Glutamatergic neuron (in vitro differentiated cells): ENCODE results near the gene OSBP2. TPM values are rescaled to one million over a fixed set of nuclear protein-coding genes. Genes with fewer than 3 reads are reported as not detected.
"Not testable (repeated sequence)": the region's sequence is repeated elsewhere in the genome, so short reads cannot be mapped to it uniquely, and the experiment has no call there.

Experiments
- DNase-seq: peaks from one replicate; pipeline ENCODE4 v3.0.0; 2022
- H3K27ac Mint-ChIP-seq: one replicate; pipeline ENCODE4 v1.8.0; 2020; ENCODE audit warnings: mild to moderate bottlenecking, mixed read lengths, inconsistent platforms; ENCODE audit not compliant: unreplicated experiment
- H3K27me3 Mint-ChIP-seq: one replicate; pipeline ENCODE4 v1.8.0; 2020; ENCODE audit warnings: mild to moderate bottlenecking, moderate library complexity, mixed read lengths, inconsistent platforms; ENCODE audit not compliant: unreplicated experiment
- H3K36me3 Mint-ChIP-seq: one replicate; pipeline ENCODE4 v1.8.0; 2020; ENCODE audit warnings: mild to moderate bottlenecking, mixed read lengths, inconsistent platforms; ENCODE audit not compliant: unreplicated experiment
- H3K4me1 Mint-ChIP-seq: one replicate; pipeline ENCODE4 v1.8.0; 2020; ENCODE audit warnings: mild to moderate bottlenecking, low read depth, mixed read lengths, inconsistent platforms; ENCODE audit not compliant: unreplicated experiment
- H3K4me3 Mint-ChIP-seq: one replicate; pipeline ENCODE4 v1.8.0; 2020; ENCODE audit warnings: mild to moderate bottlenecking, mixed read lengths, inconsistent platforms; ENCODE audit not compliant: unreplicated experiment
- H3K9me3 Mint-ChIP-seq: one replicate; pipeline ENCODE4 v1.8.0; 2020; ENCODE audit warnings: mild to moderate bottlenecking, moderate library complexity, mixed read lengths, inconsistent platforms; ENCODE audit not compliant: unreplicated experiment
- total RNA-seq: library from RNA; stranded (reverse); fragmentation: NEBNext Ultra II Directional; extraction: Animal tissue kit (Norgen Biotek cat#: 25700); gene quantifications from one replicate; pipeline ENCODE4 v1.2.1, GENCODE V29; 2021; ENCODE audit not compliant: unreplicated experiment
- TF ChIP-seq, protein P1 (sequence below): fragments of 200-600 bp; sonication (generic); IDR thresholded peaks from one replicate; pipeline ENCODE4 v1.5.0; 2021; ENCODE audit not compliant: partially characterized antibody, unreplicated experiment

The OSBP2 gene
- total RNA-seq, 1 donor from 2014 or later: 18.3 TPM

DNA sequence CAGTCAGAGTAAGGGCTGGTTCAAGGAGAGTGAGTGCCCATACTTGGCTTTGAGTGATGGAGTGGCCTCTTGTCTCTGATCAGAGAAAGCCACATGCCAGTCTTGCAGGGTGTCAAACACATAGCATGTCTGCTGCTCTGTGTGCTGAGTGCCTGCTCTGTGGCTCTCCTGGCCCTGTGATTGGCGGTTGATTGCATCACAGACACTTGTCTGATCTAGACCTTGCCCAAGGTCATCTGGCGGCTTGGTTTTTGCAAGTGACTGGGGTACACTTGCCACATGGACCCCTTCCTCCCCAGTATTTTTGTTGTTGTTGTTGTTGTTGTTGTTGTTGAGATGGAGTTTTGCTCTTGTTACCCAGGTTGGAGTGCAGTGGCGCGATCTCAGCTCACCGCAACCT lies 10.3 kb downstream of the OSBP2 start:
- H3K27me3 Mint-ChIP-seq: peaks cover 4% of the 10 kb centered on the region
- H3K9me3 Mint-ChIP-seq: no peaks in the 10 kb centered on the region
- H3K36me3 Mint-ChIP-seq: no peaks in the 10 kb centered on the region
- TF ChIP-seq, protein P1, sequence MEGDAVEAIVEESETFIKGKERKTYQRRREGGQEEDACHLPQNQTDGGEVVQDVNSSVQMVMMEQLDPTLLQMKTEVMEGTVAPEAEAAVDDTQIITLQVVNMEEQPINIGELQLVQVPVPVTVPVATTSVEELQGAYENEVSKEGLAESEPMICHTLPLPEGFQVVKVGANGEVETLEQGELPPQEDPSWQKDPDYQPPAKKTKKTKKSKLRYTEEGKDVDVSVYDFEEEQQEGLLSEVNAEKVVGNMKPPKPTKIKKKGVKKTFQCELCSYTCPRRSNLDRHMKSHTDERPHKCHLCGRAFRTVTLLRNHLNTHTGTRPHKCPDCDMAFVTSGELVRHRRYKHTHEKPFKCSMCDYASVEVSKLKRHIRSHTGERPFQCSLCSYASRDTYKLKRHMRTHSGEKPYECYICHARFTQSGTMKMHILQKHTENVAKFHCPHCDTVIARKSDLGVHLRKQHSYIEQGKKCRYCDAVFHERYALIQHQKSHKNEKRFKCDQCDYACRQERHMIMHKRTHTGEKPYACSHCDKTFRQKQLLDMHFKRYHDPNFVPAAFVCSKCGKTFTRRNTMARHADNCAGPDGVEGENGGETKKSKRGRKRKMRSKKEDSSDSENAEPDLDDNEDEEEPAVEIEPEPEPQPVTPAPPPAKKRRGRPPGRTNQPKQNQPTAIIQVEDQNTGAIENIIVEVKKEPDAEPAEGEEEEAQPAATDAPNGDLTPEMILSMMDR: no peak
- peak overlapping the region; percentile 69 for H3K27ac Mint-ChIP-seq
- H3K4me3 Mint-ChIP-seq: no peak overlapping the region
- H3K4me1 Mint-ChIP-seq: peaks cover 16% of the 10 kb centered on the region
- no peak for DNase-seq

DNA sequence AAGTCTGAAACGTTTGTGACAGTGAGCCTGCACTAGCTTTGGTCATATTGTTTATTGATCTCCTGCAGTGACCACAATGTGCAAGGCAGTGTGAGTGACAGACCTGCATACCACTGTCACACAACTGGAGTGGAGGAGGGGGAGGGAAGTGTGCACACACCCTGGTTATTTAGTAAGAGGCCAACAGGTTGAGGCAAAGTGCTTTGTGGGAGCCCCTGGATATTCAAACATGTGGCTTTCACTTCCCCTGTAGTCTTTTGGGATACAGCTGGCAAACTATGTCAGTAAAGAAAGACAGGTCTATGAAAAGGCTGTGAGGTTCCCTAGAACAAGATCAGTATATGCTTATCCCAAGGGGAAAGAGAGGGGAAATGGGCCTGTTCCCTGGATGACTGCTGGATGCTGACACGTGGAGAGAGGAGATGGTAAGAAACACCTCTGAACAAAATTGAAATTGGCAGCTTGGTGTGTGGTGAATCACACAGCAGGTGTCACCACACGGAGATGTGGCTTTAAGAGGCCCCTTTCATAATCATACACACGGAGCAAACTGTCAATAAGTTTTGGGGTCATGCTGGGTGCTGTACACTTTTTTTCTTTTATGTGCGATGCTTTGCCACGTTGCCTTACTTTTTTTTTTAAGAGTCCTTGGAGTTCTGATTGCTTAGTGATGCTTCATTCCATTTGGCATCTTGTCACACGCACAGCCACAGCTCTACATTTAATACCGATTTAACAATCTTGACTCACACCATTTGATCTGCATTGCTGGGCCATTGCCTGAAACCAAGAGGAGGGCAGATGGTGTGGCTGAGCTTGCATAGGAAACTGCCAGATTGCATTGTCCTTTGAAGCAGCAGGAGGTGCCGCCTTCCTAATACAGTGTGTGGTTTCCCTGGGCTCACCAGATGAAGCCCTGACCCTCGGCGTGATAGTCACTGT lies 11.3 kb downstream of the OSBP2 start:
- Mint-ChIP-seq H3K4me1 (peaks cover 16% of the 10 kb centered on the region), H3K4me3 (peak overlapping the region; percentile 48), H3K9me3 (no peaks in the 10 kb centered on the region), H3K27me3 (peaks cover 4% of the 10 kb centered on the region), H3K36me3 (no peaks in the 10 kb centered on the region), H3K27ac (peak overlapping the region; percentile 92)
- peak; percentile 34 for DNase-seq
- TF ChIP-seq, protein P1: no peak

GRCh38 chr22:30709980-30710379 lies 15.3 kb downstream of the OSBP2 start:
- DNase-seq, H3K27me3 Mint-ChIP-seq, H3K9me3 Mint-ChIP-seq, H3K27ac Mint-ChIP-seq, H3K4me3 Mint-ChIP-seq, H3K36me3 Mint-ChIP-seq: not testable (repeated sequence)
- H3K4me1 Mint-ChIP-seq: peaks cover 16% of the 10 kb centered on the region

DNA sequence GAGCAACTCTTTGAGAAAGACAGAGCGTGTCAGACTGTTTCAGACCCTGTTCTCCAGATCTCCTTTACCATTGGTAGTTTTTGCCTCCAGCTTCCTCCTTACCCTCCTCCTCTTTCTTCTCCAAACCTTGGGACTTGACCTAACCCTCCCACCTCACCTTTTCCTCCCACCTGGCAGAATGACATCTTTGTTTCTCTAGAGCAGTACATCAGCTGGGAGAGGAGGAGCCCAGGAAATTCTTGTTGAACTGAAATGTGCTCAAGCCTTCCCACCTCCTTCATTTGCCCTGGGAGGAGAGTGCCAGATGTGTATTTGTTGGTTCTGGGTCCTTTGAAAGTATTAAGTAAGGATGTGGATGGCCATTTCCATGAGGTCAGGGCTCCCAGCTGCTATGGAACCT lies 17.4 kb downstream of the OSBP2 start:
- Mint-ChIP-seq H3K4me3 (no peak overlapping the region), H3K4me1 (no peaks in the 10 kb centered on the region), H3K36me3 (no peaks in the 10 kb centered on the region), H3K27me3 (no peaks in the 10 kb centered on the region), H3K27ac (no peak overlapping the region), H3K9me3 (no peaks in the 10 kb centered on the region)
- no peak for DNase-seq
- TF ChIP-seq, protein P1: no peak

DNA sequence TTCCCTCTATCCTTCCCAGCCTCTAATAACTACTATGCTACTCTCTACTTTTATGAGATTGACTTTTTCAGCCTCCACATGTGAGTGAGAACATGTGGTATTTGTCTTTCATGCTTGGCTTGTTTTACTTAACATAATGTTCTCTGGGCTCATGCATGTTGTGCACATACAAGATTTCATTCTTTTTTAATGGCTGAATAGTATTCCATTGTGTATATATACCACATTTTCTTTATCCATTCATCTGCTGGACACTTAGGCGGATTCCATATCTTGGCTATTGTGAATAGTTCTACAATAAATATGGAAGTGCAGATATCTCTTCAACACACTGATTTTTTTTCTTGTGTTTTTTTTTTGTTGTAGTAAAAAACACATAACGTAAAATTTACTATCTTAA lies 19.4 kb downstream of the OSBP2 start:
- TF ChIP-seq, protein P1: no peak
- DNase-seq: no peak
- no peak overlapping the region for H3K27ac Mint-ChIP-seq
- H3K9me3 Mint-ChIP-seq: no peaks in the 10 kb centered on the region
- H3K4me1 Mint-ChIP-seq: no peaks in the 10 kb centered on the region
- no peak overlapping the region for H3K4me3 Mint-ChIP-seq
- H3K27me3 Mint-ChIP-seq: no peaks in the 10 kb centered on the region
- H3K36me3 Mint-ChIP-seq: no peaks in the 10 kb centered on the region
